T-helper 1 cell (primary cell): ENCODE measurements around the gene UGT1A5.

Experiments
- DNase-seq, 5 donors: peaks; one replicate each; pipeline ENCODE4 v3.0.0-alpha.2; 2012 to 2020

Gene UGT1A5

DNA sequence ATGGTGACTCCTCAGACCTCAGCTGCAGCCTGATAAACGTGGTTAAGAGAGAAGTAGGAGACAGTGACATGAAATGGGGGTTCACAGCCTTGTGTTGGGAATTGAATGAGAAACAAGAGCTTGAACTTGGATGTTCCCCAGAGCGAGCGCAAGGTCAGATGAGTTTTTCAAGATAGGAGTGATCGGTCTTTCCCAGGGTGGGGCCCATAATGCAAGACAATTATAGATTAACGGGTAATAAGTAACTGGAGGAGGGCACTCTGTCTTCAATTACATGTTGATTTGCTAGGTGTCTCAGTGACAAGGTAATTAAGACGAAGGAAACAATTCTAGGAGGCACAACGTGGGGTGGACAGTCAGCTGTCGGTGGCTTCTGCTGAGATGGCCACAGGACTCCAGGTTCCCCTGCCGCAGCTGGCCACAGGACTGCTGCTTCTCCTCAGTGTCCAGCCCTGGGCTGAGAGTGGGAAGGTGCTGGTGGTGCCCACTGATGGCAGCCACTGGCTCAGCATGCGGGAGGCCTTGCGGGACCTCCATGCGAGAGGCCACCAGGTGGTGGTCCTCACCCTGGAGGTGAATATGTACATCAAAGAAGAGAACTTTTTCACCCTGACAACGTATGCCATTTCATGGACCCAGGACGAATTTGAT lies at the start of gene UGT1A5:
Gene UGT1A5, plus strand, starts transcription at position 297 of the 651 bp plus-strand sequence. Its CDS starts 85 bp downstream, at position 382.
- DNase-seq, result no peak

GRCh38 chr2:233663911-233664310 lies 48.8 kb upstream of the UGT1A5 start:
- DNase-seq, result no peak

DNA sequence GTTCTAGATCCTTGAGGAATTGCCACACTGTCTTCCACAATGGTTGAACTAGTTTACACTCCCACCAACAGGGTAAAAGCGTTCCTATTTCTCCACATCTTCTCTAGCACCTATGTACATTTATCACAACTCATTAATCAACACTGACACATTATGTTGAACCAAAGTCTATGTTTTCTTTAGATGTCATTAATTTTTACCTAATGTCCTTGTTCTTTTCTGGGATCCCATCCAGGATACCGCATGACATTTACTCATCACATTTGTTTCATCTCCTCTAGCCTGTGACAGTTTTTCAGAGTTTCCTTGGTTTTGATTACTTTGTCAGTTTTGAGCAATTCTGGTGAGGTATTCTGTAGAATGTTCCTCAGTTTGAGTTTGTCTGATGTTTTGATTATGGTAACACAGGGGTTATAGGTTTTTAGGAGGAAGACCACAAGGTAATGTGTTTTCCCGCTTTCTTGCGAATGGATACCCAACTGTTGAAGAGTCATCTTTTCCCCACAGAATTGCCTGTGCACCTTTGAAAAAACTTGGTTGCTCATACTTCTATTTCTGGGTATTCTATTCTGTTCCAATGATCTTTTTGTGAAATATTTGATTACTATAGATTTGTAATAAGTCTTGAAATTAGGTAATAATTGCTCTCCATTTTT lies 44.0 kb upstream of the UGT1A5 start:
- no peak for DNase-seq

- DNase-seq, result no peak
Measured at GRCh38 chr2:233671290-233672161, 41.2 kb upstream of the UGT1A5 start, which contains the start of gene UGT1A9. Gene UGT1A9 (plus strand): TSS chr2:233671898. CDS start chr2:233671935, 37 bp downstream.

DNA sequence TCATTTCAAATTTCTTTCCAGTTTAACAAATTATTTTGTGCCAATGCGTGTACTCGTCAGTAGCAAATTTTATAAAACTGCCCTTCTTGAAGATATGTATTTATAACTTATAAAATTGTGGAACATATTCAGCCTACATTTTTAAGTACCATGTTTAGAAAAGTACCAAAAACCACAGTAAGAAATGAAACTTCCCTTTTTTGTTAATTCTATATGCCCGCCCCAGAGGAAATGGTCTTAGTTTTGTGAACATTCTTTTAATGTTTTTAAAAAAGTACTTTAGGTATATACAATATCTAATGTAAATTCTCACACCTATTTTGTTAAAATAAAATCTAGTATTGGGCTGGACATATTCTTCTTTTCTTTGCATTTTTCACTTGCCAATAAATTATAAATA lies 39.8 kb upstream of the UGT1A5 start:
- DNase-seq, result no peak

DNA sequence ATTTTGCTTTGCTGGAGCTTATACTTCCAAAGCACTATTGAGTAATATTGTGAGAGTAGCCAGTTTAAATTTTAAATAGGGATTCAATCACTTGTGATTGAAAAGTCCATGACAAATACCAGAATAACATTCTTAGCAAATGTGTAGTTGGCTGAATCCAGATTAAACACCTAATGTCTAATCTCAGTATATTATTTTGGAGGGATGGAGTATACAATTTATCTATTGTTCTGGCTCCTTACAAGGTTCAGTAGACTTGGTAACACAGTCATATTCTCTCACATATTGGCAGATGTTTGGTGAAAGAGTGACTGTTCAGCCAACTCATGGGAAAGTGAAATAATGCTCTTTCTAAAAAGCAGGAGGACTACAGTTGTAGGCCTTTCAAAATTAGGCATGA lies 38.8 kb upstream of the UGT1A5 start:
- no peak for DNase-seq

- no peak for DNase-seq
Measured at GRCh38 chr2:233674314-233674713, 38.4 kb upstream of the UGT1A5 start.

DNA sequence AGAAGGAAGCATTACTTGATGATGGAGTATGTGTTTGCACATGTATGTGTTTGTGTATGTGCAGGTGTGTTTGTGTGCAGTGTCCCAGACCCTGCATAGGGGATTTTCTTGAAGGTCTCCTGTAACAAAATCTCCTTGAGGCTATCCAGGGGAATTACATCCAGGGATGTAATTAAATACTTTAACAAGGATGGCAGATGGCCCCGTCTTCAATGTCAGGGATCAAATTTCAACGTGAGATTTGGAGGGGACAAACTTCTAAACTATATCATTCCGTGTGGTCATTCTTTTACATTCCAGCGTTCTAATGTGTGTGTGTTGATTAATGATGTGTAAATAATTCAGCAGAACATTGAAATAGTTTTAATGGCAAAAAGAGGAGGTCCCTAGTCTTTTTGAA lies 37.7 kb upstream of the UGT1A5 start:
- DNase-seq, result no peak

- no peak for DNase-seq
Measured at GRCh38 chr2:233676046-233676445, 36.7 kb upstream of the UGT1A5 start.

DNA sequence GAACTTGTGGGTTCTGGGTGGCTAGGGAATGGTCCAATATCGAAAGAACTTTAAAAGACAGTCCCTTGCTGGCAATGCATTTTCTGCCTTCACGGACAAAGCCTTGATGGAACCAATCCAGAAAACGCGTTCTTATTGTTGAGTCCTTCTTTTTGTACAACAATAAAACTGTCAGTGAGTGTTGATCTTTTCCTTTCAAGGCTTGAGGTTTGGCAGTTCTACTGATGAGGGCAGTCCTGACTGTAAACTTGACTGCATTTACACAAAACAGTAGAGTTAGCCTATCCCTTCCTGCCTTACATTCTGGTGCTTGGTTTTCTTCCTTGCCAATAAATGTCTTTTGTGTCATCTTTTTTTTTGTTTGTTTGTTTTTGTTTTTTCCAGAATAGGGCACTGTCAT lies 33.5 kb upstream of the UGT1A5 start:
- DNase-seq, result no peak

- no peak for DNase-seq
Measured at GRCh38 chr2:233680361-233681045, 32.2 kb upstream of the UGT1A5 start.

- DNase-seq, result no peak
Measured at GRCh38 chr2:233681521-233682099, 31.1 kb upstream of the UGT1A5 start, which contains the start of gene UGT1A7. Gene UGT1A7 (plus strand): TSS chr2:233681901. CDS start chr2:233681938, 37 bp downstream.

DNA sequence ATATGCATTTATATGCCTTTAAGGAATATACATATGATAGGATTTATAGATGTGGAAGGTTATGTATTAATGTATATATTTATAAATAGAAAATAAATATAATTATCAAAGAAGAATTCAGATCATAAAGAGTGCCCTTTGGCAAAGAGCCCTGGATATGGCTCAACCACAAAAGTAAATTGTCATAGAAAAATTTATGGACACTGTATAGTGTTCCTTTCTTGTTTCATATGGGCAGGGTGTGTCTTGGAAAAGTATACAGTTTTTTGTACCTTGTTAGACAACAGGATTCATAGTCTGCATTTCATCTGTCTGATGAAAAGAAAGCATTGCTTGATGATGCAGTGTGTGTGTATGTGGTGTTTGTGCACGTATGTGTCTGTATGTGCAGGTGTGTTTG lies 28.1 kb upstream of the UGT1A5 start:
- DNase-seq, result no peak

DNA sequence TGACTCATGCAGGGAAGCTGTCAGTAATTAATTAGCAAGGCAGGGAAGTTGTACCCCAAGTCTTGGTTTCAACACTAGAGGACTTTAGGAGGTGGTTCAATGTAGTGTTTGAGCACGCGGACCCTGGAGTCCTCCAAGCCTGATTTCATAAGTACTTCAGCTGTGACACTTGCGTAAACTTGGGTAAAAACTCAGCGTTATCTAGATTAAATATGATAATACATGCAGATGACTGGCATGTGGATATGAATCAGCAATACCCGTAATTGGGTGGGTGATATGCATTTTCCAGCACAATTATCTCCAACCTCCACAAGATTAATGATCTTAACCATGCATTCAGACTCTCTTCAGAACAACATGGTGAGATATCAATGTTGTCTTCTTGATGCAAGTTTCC lies 25.8 kb upstream of the UGT1A5 start:
- DNase-seq, result no peak

DNA sequence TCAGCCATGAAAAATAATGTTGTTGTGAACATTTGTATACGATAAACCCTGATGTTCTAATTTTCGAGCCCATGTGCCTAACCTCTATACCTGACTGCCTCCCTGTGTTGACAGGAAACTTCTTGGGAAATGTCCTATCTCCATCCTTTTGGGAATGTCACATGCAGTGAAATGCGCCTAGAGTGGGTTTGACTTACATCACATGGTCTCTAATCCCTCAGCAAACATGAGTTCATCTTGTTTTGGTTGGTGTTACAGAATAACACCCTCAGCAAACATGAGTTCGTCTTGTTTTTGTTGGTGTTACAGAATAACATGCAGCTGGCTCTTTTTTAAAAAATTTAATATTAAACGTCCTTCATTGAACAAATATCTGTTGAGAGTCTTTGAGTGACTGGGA lies 24.4 kb upstream of the UGT1A5 start:
- DNase-seq, result no peak

GRCh38 chr2:233689031-233689430 lies 23.7 kb upstream of the UGT1A5 start:
- no peak for DNase-seq

- no peak for DNase-seq
Measured at GRCh38 chr2:233689501-233689900, 23.2 kb upstream of the UGT1A5 start.

GRCh38 chr2:233690444-233690843 lies 22.3 kb upstream of the UGT1A5 start:
- no peak for DNase-seq

- no peak for DNase-seq
Measured at GRCh38 chr2:233691443-233692433, 21.0 kb upstream of the UGT1A5 start.

- no peak for DNase-seq
Measured at GRCh38 chr2:233692648-233693047, 20.1 kb upstream of the UGT1A5 start, which contains the start of gene UGT1A6. Gene UGT1A6 (plus strand): TSS chr2:233692890. CDS start chr2:233693005, 115 bp downstream.

DNA sequence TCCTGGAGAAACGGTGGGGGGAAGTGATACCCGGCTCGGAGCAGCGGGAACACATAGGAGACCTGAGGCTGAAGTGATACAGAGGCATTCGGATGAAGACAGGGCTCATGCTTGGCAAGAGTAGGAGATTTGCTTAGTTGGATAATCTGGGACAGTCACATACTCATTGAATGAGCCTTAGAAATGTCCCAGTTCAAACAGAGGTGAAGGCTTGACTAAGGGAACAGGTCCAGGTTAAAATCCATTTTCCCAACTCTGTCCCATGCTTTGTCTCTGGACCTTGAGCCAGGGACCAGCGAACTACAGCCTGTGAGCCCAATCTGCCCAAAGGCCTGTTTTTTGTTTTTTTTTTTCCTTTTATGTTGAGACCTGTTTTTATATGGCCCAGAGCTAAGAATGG lies 18.7 kb upstream of the UGT1A5 start:
- no peak for DNase-seq
